HL-60 (cell line): ENCODE results near the gene STIP1.

Experiments
- POLR2AphosphoS5 ChIP-seq: IDR thresholded peaks from 2 replicates; pipeline ENCODE4 v1.6.1; 2012; ENCODE audit warnings: low read depth
- TF ChIP-seq, protein P1 (sequence below): IDR thresholded peaks from one replicate; pipeline ENCODE4 v1.5.1; 2011; ENCODE audit warnings: low read length, control low read depth, inconsistent platforms; ENCODE audit not compliant: insufficient read depth
- TF ChIP-seq, protein P2 (sequence below): IDR thresholded peaks from 2 replicates; pipeline ENCODE4 v1.6.1; 2012; ENCODE audit warnings: low read depth; ENCODE audit not compliant: insufficient replicate concordance

DNA sequence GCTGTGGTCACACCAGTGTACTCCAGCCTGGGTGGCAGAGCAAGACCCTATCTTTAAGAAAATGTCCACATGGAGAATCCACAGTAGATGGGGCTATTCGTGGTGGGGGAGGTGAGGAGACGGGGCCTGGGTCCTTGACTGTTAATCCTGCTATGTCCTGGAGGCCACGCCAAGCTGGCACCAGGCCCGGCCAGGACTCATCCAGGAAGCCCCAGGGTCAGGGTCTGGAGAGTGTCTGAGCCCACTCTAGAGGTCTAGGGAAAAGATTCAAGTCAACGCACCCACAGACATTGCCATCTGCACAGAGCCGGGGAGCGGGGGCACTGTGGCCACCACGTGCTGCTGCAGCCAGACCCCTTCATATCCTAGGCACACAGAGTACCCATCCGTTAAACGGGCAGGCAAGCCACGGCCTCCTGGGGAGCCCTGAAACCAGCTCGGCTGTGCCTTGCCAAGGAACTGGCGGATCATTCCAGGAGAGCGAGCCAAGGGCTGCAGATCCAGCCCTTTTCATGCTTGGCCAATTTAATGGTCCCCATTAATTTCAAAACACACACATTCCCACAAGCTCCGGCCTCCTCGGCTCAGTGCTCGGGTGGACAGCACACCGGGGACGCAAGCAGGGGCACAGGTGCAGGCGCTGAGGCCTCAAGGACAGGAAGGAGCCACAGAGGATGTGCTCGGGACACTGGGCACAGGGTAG is 44.7 kb upstream of the STIP1 start:
- TF ChIP-seq, protein P1, sequence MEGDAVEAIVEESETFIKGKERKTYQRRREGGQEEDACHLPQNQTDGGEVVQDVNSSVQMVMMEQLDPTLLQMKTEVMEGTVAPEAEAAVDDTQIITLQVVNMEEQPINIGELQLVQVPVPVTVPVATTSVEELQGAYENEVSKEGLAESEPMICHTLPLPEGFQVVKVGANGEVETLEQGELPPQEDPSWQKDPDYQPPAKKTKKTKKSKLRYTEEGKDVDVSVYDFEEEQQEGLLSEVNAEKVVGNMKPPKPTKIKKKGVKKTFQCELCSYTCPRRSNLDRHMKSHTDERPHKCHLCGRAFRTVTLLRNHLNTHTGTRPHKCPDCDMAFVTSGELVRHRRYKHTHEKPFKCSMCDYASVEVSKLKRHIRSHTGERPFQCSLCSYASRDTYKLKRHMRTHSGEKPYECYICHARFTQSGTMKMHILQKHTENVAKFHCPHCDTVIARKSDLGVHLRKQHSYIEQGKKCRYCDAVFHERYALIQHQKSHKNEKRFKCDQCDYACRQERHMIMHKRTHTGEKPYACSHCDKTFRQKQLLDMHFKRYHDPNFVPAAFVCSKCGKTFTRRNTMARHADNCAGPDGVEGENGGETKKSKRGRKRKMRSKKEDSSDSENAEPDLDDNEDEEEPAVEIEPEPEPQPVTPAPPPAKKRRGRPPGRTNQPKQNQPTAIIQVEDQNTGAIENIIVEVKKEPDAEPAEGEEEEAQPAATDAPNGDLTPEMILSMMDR = no peak
- TF ChIP-seq, protein P2, sequence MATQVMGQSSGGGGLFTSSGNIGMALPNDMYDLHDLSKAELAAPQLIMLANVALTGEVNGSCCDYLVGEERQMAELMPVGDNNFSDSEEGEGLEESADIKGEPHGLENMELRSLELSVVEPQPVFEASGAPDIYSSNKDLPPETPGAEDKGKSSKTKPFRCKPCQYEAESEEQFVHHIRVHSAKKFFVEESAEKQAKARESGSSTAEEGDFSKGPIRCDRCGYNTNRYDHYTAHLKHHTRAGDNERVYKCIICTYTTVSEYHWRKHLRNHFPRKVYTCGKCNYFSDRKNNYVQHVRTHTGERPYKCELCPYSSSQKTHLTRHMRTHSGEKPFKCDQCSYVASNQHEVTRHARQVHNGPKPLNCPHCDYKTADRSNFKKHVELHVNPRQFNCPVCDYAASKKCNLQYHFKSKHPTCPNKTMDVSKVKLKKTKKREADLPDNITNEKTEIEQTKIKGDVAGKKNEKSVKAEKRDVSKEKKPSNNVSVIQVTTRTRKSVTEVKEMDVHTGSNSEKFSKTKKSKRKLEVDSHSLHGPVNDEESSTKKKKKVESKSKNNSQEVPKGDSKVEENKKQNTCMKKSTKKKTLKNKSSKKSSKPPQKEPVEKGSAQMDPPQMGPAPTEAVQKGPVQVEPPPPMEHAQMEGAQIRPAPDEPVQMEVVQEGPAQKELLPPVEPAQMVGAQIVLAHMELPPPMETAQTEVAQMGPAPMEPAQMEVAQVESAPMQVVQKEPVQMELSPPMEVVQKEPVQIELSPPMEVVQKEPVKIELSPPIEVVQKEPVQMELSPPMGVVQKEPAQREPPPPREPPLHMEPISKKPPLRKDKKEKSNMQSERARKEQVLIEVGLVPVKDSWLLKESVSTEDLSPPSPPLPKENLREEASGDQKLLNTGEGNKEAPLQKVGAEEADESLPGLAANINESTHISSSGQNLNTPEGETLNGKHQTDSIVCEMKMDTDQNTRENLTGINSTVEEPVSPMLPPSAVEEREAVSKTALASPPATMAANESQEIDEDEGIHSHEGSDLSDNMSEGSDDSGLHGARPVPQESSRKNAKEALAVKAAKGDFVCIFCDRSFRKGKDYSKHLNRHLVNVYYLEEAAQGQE = no peak
- TF ChIP-seq POLR2AphosphoS5 = no peak
